Measurements from ENCODE around the gene CLDN34. TPM values are rescaled to one million over a fixed set of nuclear protein-coding genes. Genes with fewer than 3 reads are reported as not detected.

Gene CLDN34
- total RNA-seq, 4 donors from 2014 or later = 0.26 to 3.1 (median 1.7) TPM; not detected in 1

GRCh38 chrX:10015723-10016518 is 48.8 kb downstream of the CLDN34 start:
- Histone ChIP-seq H3K36me3 (no peaks in the 10 kb centered on the region), H3K4me3 (peak overlapping the region; percentile 53 to 72 (median 58)), H3K4me1 (peaks cover 0 to 57% (median 8%) of the 10 kb centered on the region in 3 donors), H3K27ac (peak overlapping the region; percentile 87 to 94 (median 90)), H3K9me3 (no peaks in the 10 kb centered on the region), H3K27me3 (no peaks in the 10 kb centered on the region)
- WGBS, 2 donors = 0 to 32% methylated on average over 10 to 13 of the region's 87 CpGs
- TF ChIP-seq, protein P1, sequence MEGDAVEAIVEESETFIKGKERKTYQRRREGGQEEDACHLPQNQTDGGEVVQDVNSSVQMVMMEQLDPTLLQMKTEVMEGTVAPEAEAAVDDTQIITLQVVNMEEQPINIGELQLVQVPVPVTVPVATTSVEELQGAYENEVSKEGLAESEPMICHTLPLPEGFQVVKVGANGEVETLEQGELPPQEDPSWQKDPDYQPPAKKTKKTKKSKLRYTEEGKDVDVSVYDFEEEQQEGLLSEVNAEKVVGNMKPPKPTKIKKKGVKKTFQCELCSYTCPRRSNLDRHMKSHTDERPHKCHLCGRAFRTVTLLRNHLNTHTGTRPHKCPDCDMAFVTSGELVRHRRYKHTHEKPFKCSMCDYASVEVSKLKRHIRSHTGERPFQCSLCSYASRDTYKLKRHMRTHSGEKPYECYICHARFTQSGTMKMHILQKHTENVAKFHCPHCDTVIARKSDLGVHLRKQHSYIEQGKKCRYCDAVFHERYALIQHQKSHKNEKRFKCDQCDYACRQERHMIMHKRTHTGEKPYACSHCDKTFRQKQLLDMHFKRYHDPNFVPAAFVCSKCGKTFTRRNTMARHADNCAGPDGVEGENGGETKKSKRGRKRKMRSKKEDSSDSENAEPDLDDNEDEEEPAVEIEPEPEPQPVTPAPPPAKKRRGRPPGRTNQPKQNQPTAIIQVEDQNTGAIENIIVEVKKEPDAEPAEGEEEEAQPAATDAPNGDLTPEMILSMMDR (IDR thresholded peaks at IDR 0.05) = no peak
- TF ChIP-seq POLR2A (IDR thresholded peaks at IDR 0.05) = no peak
- intact Hi-C loops (cut with DNase I) = no loop called here
- DNase-seq = no peak

DNA sequence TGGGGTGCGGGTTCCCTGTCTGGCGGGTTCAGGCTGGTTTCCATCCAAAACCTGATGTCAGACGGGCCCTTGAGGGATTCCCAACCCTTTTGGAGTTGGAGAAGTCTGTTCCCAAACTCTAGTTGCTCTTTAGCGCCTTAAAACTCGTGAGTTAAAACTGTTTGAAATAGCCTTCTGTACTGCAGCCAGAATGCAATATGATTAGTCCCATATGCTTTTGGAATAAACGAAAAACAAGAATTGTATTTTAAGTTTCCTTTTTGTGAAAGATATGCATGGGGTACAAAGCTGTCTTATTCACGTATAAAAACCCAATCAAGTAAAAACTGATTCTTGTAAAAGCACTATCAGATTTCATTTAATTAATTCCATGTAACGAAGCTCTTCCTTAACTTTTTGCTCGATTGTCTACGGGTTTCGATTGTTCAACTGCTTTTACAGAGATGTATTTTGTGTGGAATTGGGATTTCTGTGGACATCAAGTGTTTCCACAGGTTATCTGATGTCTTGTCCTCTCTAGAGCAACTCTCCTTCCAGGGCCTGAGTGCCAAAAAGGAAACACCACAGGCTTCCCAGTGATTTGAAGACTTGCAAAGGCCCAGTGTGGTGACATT is 49.5 kb downstream of the CLDN34 start:
- TF ChIP-seq POLR2A (IDR thresholded peaks at IDR 0.05) = no peak
- TF ChIP-seq, protein P1 (IDR thresholded peaks at IDR 0.05) = no peak
- Histone ChIP-seq H3K27ac (peak overlapping the region; percentile 87 to 94 (median 90)), H3K4me1 (peaks cover 0 to 56% (median 6%) of the 10 kb centered on the region in 3 donors), H3K36me3 (no peaks in the 10 kb centered on the region), H3K4me3 (peak overlapping the region; percentile 53 to 72 (median 58)), H3K9me3 (no peaks in the 10 kb centered on the region), H3K27me3 (no peaks in the 10 kb centered on the region)
- 26 to 47% methylated on average over 6 to 9 of the region's 11 CpGs for WGBS, 2 donors
- no peak for DNase-seq
- intact Hi-C loops (cut with DNase I) = no loop called here

DNA sequence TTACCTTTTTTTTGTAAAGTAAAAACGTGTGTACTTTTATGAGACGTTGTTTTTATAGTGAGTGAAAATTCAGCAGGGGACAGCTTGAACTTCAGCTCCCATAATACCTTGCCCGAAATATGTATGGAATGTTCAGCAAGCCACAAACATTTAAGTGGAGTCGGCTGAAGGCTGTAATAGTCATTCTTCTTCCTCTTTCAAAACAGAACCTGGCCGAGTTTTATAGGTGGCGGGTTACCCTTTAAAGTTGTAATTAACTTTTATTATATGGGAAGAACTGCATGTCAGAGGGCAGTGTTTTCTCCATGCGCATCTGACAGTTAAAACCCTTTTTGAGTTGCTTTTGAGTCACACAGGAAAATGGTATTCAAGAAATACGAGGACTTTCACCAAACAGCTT is 50.7 kb downstream of the CLDN34 start:
- H3K4me3 ChIP-seq = no peak overlapping the region
- DNase-seq = no peak
- 12 to 34% methylated on average over 7 to 8 of the region's 8 CpGs for WGBS, 2 donors

More for the DNA sequence above, 50.7 kb downstream of the CLDN34 start:
- peak overlapping the region in 2 of 4 donors; percentile 87 to 91 for H3K27ac ChIP-seq
- peaks cover 0 to 53% (median 10%) of the 10 kb centered on the region in 3 donors for H3K4me1 ChIP-seq
- intact Hi-C loops (cut with DNase I) = no loop called here
- H3K27me3 ChIP-seq = no peaks in the 10 kb centered on the region
- no peak for TF ChIP-seq POLR2A (IDR thresholded peaks at IDR 0.05)
- TF ChIP-seq, protein P1 (IDR thresholded peaks at IDR 0.05) = no peak
- H3K36me3 ChIP-seq = no peaks in the 10 kb centered on the region
- no peaks in the 10 kb centered on the region for H3K9me3 ChIP-seq

Other genes starting within 250 kb of the CLDN34 start
- gene GPR143, start 201.5 kb upstream of the CLDN34 start, total RNA-seq = 1 to 10 TPM in 3 of 4 donors, under 1 TPM in 1; 0.68 to 3.9 (median 1.8) TPM
- 10 to 100 TPM in 2 of 4 donors, 1 to 10 TPM in 2; 7.8 to 13.2 (median 11.2) TPM for gene SHROOM2, start 180.9 kb upstream of the CLDN34 start, total RNA-seq
- gene CLCN4, start 189.6 kb downstream of the CLDN34 start, total RNA-seq = 1 to 10 TPM in 1 of 4 donors, under 1 TPM in 3; 0.04 to 3.1 (median 0.53) TPM

Measured in esophagus squamous epithelium (tissue), 5 donors.